Muscle of arm (tissue), 12 donors: ENCODE results near the gene MED7. TPM values are rescaled to one million over a fixed set of nuclear protein-coding genes. Genes with fewer than 3 reads are reported as not detected.

Experiments
- DNase-seq: peaks from one replicate; pipeline ENCODE4 v3.0.0-alpha.2; 2013
- polyA plus RNA-seq, 12 donors: library from polyadenylated mRNA; unstranded; fragments of 120-200 nt; gene quantifications; one replicate each; pipeline ENCODE4 v1.2.1, GENCODE V29; 2013; ENCODE audit not compliant: insufficient read length in 12 of 12

MED7 gene
- polyA plus RNA-seq, 12 donors, result 11.2 to 27.4 (median 13.8) TPM; not detected in 1

GRCh38 chr5:157115012-157115411 is 27.7 kb downstream of the MED7 start:
- DNase-seq, result no peak

GRCh38 chr5:157113002-157113401 is 29.7 kb downstream of the MED7 start:
- DNase-seq, result peak; percentile 68

- DNase-seq, result no peak
These were observed 32.9 kb downstream of the MED7 start for GRCh38 chr5:157109744-157110143.

- no peak for DNase-seq
These were observed 33.7 kb downstream of the MED7 start, which contains the start of gene HAVCR2 for GRCh38 chr5:157108976-157109375. Gene HAVCR2, minus strand, starts transcription at chr5:157109044. Its CDS starts 61 bp downstream, at chr5:157108983.

DNA sequence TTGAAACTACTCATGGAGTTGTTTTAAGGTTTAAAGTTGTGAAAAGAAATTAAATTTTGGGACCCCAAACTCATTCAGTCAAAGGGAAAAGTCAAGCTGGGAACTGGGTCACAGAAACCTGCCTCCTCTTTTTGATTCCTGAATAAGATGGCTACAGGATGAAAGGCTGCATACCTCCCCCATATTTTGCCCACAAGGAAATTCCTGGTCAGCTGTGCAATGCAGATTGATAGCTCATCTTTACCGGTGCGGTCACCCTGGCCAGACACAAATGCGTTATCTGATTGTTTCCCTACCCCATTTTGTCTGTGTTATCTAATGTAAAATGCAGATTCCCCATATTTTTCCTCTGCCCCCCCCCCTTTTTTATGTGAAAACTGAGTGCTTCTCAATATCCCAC is 35.2 kb downstream of the MED7 start:
- DNase-seq, result no peak

DNA sequence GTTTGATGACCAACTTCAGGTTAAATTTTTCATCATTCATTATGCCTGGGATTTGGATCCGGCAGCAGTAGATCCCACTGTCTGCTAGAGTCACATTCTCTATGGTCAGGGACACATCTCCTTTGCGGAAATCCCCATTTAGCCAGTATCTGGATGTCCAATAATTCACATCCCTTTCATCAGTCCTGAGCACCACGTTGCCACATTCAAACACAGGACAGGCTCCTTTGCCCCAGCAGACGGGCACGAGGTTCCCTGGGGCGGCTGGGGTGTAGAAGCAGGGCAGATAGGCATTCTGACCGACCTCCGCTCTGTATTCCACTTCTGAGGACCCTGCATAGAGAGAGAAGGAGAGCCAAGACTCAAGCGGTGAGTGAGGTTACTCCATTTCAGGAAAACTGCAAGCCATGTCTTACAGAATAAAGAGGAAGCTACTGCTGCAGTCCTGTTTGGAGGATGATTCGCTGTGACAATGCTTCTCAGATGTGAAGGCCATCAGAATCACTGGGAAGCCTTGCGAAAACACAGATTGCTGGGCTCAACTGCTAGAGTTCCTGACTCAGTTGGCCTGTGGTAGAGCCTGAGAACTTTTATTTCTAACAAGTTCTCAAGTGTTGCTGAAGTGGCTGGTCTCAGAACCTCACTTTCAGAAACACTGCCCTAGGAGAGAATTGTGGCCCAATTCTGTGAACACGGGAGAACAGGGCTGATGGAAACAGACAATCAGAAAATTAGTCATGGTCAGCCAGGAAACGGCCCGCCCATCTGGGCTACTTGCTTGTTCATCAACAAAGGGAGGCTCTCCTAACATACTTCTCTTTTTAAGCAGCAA is 35.8 kb downstream of the MED7 start:
- DNase-seq, result no peak

GRCh38 chr5:157100140-157100679 is 42.5 kb downstream of the MED7 start:
- no peak for DNase-seq

DNA sequence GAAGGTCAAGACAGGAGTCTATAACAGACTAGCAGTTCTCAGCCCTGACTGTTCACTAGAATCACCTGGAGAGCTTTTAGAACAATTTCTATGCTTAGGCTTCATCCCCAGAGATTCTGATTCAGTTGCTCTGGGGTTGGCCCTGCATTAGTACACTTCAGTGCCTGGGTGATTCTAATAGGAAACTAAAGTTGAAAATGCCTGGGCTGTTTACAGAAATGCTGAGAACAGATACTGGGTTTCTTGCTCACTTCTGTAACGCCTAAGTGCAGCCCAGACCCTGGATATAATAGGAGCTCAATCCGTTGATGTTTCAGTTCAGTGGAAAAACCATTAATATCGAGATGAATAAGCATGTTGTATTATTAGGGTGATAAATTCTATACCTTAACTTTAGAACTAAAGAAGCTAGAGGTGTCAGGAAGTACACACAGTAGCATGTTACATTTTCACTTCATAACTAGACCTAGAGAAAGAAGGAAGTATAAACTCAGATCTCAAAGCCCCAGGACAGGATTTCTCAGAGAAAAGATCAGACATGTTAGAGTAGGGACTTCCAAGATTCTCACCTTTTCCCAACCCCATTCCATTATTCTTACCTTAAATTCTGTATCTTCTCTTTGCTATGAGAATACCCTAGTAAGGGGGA is 54.2 kb downstream of the MED7 start:
- no peak for DNase-seq

Other genes starting within 250 kb of the MED7 start
- gene TIMD4, start 179.6 kb downstream of the MED7 start, polyA plus RNA-seq, result 10 to 100 TPM in 1 of 12 donors, 1 to 10 TPM in 9, under 1 TPM in 1, not detected in 1; 0.88 to 19.3 (median 2.6) TPM
- 10 to 100 TPM in 1 of 12 donors, 1 to 10 TPM in 1, under 1 TPM in 6, not detected in 4; 0.14 to 12.8 (median 0.35) TPM for gene HAVCR1, start 83.7 kb downstream of the MED7 start, polyA plus RNA-seq
- 1 to 10 TPM in 11 of 12 donors, not detected in 1; 1.2 to 4.7 (median 1.8) TPM for gene HAVCR2, start 33.8 kb downstream of the MED7 start, polyA plus RNA-seq
- gene GARIN3, start 23.4 kb upstream of the MED7 start, polyA plus RNA-seq, result not detected
- 1 to 10 TPM in 1 of 12 donors, under 1 TPM in 8, not detected in 3; 0.15 to 1.4 (median 0.28) TPM for gene ITK, start 38.0 kb upstream of the MED7 start, polyA plus RNA-seq
- gene CYFIP2, start 123.3 kb upstream of the MED7 start, polyA plus RNA-seq, result 10 to 100 TPM in 1 of 12 donors, 1 to 10 TPM in 10, not detected in 1; 5.1 to 28.9 (median 7.0) TPM